GM23248 (cell line): ENCODE results near the gene PLCB4. TPM values are rescaled to one million over a fixed set of nuclear protein-coding genes. Genes with fewer than 3 reads are reported as not detected.

Experiments
- DNase-seq: peaks from one replicate; pipeline ENCODE4 v3.0.0-alpha.2; 2015
- H2AFZ ChIP-seq: fragments of 200-600 bp; sonication (generic); 2 replicates; pipeline ENCODE4 v1.6.1; 2016; ENCODE audit warnings: antibody characterized with exemption
- H3F3A ChIP-seq: fragments of 200-600 bp; sonication (generic); 2 replicates; pipeline ENCODE4 v1.6.1; 2016; ENCODE audit warnings: mild to moderate bottlenecking, antibody characterized with exemption, mixed run types; ENCODE audit not compliant: insufficient read depth
- H3K27ac ChIP-seq: fragments of 200-600 bp; sonication (generic); 2 replicates; pipeline ENCODE4 v1.5.1; 2016; ENCODE audit warnings: mild to moderate bottlenecking
- H3K27me3 ChIP-seq: fragments of 200-600 bp; sonication (generic); replicated peaks from 2 replicates; pipeline ENCODE4 v1.6.1; 2016; ENCODE audit warnings: mild to moderate bottlenecking; ENCODE audit not compliant: insufficient read depth
- H3K36me3 ChIP-seq: fragments of 200-600 bp; sonication (generic); 2 replicates; pipeline ENCODE4 v1.6.1; 2016; ENCODE audit warnings: low read depth, mild to moderate bottlenecking
- H3K4me1 ChIP-seq: fragments of 200-600 bp; sonication (generic); 2 replicates; pipeline ENCODE4 v1.6.1; 2016; ENCODE audit warnings: mild to moderate bottlenecking; ENCODE audit not compliant: insufficient read depth
- H3K4me2 ChIP-seq: fragments of 200-600 bp; sonication (generic); one replicate; pipeline ENCODE4 v1.6.1; 2016; ENCODE audit warnings: mild to moderate bottlenecking; ENCODE audit not compliant: unreplicated experiment
- H3K4me3 ChIP-seq: fragments of 200-600 bp; sonication (generic); 2 replicates; pipeline ENCODE4 v1.5.1; 2016; ENCODE audit warnings: mild to moderate bottlenecking
- H3K79me2 ChIP-seq: fragments of 200-600 bp; sonication (generic); 2 replicates; pipeline ENCODE4 v1.6.1; 2016; ENCODE audit warnings: mild to moderate bottlenecking; ENCODE audit not compliant: insufficient read depth
- H3K9ac ChIP-seq: fragments of 200-600 bp; sonication (generic); 2 replicates; pipeline ENCODE4 v1.6.1; 2016; ENCODE audit warnings: mild to moderate bottlenecking
- H3K9me2 ChIP-seq: fragments of 200-600 bp; sonication (generic); 2 replicates; pipeline ENCODE4 v1.6.1; 2016; ENCODE audit warnings: mixed run types, mild to moderate bottlenecking, moderate library complexity; ENCODE audit not compliant: insufficient read depth
- H3K9me3 ChIP-seq: fragments of 200-600 bp; sonication (generic); one replicate; pipeline ENCODE4 v1.6.1; 2017; ENCODE audit warnings: low read depth
- H4K20me1 ChIP-seq: fragments of 200-600 bp; sonication (generic); 2 replicates; pipeline ENCODE4 v1.6.0; 2016; ENCODE audit not compliant: insufficient read depth
- EZH2 ChIP-seq: fragments of 200-600 bp; sonication (generic); IDR thresholded peaks from 2 replicates; pipeline ENCODE4 v1.6.1; 2018; ENCODE audit warnings: antibody characterized with exemption, mild to moderate bottlenecking; ENCODE audit not compliant: insufficient read depth, poor library complexity, severe bottlenecking
- EZH2phosphoT487 ChIP-seq: fragments of 200-600 bp; sonication (generic); IDR thresholded peaks from 2 replicates; pipeline ENCODE4 v1.6.1; 2018; ENCODE audit warnings: antibody characterized with exemption, moderate library complexity, mild to moderate bottlenecking, low read depth; ENCODE audit not compliant: insufficient read depth
- WGBS, 2 experiments: methylation state at CpG; one replicate each; pipeline ENCODE4 v1.1.6; 2015 to 2017; ENCODE audit warnings: low lambda C conversion rate in 2 of 2, low coverage in 1 of 2; ENCODE audit errors: missing lambda C conversion rate in 2 of 2; 5-methylcytosine and 5-hydroxymethylcytosine counted together
- in situ Hi-C: fragments of 300-500 bp; cut with MboI; formaldehyde crosslinking; loops from 2 replicates; pipeline ENCODE4 v1.15.0; 2020
- polyA plus RNA-seq: library from polyadenylated mRNA; unstranded; fragments of >200 nt; fragmentation: Nextera tagmentation; extraction: Ambion mirVana; gene quantifications from 2 replicates; pipeline ENCODE4 v1.2.1, GENCODE V29; 2016
- total RNA-seq: library from RNA; depleted of rRNA; stranded (reverse); fragments of >200 nt; shearing (Covaris generic); gene quantifications from 2 replicates; pipeline ENCODE4 v1.2.3, GENCODE V29; 2014

PLCB4 gene
- total and polyA plus RNA-seq, 2 experiments from 2014 or later, result 5.0 to 9.5 TPM

DNA sequence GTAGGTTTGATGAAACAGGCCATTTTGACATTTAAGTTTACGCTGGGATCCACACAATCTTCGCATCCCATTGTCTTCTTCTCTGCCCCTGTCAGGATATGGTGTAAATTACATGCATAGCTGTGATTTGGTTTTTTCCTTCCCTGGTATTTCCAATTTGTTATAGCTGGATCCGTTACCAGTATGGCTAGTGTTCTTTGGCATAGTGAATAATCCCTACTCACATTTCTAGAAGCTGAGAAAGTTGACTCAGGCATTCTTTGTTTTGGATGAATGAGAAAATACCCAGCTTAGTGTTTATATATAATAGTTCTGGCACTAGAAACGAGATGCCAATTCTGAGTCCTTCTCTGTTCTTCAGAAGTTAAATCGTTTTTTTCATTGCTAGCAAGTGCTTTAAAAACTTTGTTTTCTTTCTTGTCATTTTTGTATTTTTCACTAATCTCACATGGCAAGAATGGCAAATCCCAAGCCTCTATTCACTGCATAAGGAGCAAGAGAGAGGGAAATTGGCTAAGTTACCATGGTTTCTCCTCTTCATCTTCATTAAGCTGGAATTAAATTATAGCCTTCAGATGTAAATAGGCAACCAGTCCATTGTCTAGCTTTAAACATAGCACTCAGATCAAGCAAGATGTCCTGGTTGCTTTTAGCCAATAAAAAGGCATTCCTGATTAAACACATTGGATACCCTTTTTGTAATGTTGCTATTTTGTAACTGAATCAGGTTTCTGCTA, 353.6 kb downstream of the PLCB4 start:
- no peaks in the 10 kb centered on the region for H3K79me2 ChIP-seq
- H3K4me2 ChIP-seq, result no peak overlapping the region
- no peak for DNase-seq
- no peak for TF ChIP-seq EZH2phosphoT487
- TF ChIP-seq EZH2, result no peak
- no peak overlapping the region for H3K27ac ChIP-seq
- peaks cover 4% of the 10 kb centered on the region; the same call in 1 of the 2 replicates for H3K27me3 ChIP-seq
- H3K9ac ChIP-seq, result no peak overlapping the region
- no peaks in the 10 kb centered on the region for H3K36me3 ChIP-seq
- WGBS, 2 experiments, result 87 to 89% methylated on average over 5 of the region's 5 CpGs
- 0 out of 2 replicates have a peak, but pooled peaks cover 6% of the 10 kb centered on the region for H3F3A ChIP-seq
- H3K4me1 ChIP-seq, result no peaks in the 10 kb centered on the region
- no peaks in the 10 kb centered on the region for H3K9me2 ChIP-seq
- in situ Hi-C loops, result loop anchor here (25.0 kb wide), 2 partner anchors 490 to 1015 kb away; partner anchors contain the start of genes MKKS and SLX4IP
- H3K9me3 ChIP-seq, result no peaks in the 10 kb centered on the region
- H2AFZ ChIP-seq, result no peak overlapping the region
- no peaks in the 10 kb centered on the region for H4K20me1 ChIP-seq
- H3K4me3 ChIP-seq, result no peak overlapping the region

DNA sequence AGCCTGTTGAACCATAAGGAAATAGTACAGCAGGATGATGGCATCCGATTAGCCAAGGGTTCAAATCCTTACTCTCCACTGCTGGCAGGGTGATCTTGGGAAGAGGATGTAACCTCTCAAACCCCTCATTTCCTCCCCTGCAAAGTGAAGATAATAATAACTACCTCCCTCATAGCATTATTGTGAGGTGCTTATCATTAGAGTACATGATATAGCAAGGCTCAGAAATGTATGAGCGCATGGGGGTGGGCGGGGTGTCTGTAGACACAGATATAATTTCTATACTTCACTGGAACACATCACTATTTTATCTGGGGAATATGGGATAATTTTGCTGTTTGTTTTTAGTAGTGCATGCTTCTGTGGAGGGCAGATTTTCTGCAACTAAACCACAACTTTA, 355.7 kb downstream of the PLCB4 start:
- H3K27ac ChIP-seq, result no peak overlapping the region
- no peak overlapping the region for H3K9ac ChIP-seq
- H3K27me3 ChIP-seq, result peaks cover 4% of the 10 kb centered on the region; the same call in 1 of the 2 replicates
- no peaks in the 10 kb centered on the region for H3K9me2 ChIP-seq
- no peaks in the 10 kb centered on the region for H3F3A ChIP-seq
- no peaks in the 10 kb centered on the region for H3K4me1 ChIP-seq
- H3K4me2 ChIP-seq, result no peak overlapping the region
- no peak for TF ChIP-seq EZH2
- TF ChIP-seq EZH2phosphoT487, result no peak
- in situ Hi-C loops, result loop anchor here (25.0 kb wide), 2 partner anchors 488 to 1013 kb away; partner anchors contain the start of genes MKKS and SLX4IP
- H4K20me1 ChIP-seq, result no peaks in the 10 kb centered on the region
- no peaks in the 10 kb centered on the region for H3K9me3 ChIP-seq
- H3K4me3 ChIP-seq, result no peak overlapping the region
- H2AFZ ChIP-seq, result no peak overlapping the region
- WGBS, 2 experiments, result 97% methylated on average over 3 of the region's 3 CpGs
- no peaks in the 10 kb centered on the region for H3K36me3 ChIP-seq
- DNase-seq, result no peak
- no peaks in the 10 kb centered on the region for H3K79me2 ChIP-seq

DNA sequence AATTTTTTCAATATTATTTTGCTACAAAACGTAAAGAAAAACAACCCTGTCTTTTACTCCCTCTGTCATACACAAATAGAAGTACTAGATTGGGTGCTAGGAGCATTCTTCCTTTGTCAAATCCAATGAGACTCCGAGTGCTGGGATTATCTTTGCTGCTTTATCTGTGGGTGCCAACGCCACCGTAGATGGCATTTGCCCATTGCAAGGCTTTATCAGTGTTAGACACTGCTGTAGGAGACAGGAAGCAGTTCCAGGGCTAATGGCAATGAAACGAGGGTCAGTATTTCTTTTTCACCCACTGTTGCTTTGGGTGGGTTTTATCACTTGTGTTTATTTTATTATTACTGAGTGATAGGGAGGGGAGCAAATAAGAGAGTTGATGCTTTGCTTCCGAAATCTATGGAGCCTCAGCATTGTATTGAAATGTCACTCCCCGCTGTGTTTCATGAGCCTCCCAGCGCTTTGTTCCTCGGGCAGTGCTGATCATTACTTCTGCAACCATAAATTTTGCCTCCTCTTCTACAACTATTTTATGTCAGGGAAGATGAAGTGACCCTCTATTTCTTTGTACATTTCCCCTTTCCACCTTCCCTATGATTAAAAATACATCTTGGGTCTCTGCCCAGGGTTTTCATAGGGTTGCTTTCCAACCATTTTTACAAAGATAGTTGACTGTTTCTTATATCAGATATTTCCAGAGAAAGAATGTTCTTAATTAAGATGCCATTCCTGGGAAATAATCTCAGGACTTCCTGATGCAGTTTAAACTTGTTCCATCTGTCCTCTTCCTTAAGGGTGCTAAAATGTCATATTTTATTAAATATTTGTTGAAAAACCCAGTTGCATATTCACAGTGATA, 358.8 kb downstream of the PLCB4 start:
- H3K4me2 ChIP-seq, result no peak overlapping the region
- WGBS, 2 experiments, result 69 to 79% methylated on average over 9 of the region's 9 CpGs
- no peaks in the 10 kb centered on the region for H4K20me1 ChIP-seq

DNA sequence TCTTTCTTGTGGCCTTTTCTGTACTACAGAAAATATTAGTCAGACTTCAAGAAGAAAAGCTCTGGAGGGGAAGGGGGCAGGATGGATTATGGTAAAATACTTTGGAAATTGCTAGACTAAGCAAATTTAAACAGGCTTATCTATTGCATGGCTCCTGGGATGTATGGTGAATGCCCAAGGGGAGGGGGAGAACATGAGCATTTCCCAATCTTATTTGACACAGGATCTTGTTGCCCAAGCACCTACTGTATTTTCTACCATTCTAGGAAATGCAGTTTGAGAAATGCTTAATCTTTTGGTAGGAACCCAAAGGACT, 359.4 kb downstream of the PLCB4 start:
- no peak for DNase-seq
- Histone ChIP-seq H3K79me2 (no peaks in the 10 kb centered on the region), H3K9me2 (no peaks in the 10 kb centered on the region), H3F3A (no peaks in the 10 kb centered on the region), H3K4me1 (no peaks in the 10 kb centered on the region), H3K36me3 (no peaks in the 10 kb centered on the region), H3K27ac (no peak overlapping the region), H3K9me3 (no peaks in the 10 kb centered on the region), H3K9ac (no peak overlapping the region), H2AFZ (no peak overlapping the region), H4K20me1 (no peaks in the 10 kb centered on the region), H3K4me3 (no peak overlapping the region), H3K4me2 (no peak overlapping the region), H3K27me3 (0 out of 2 replicates have a peak, but pooled peaks cover 4% of the 10 kb centered on the region)
- in situ Hi-C loops, result no loop called here
- TF ChIP-seq EZH2phosphoT487 (no peak), EZH2 (no peak)

More for the DNA sequence above, 358.8 kb downstream of the PLCB4 start:
- Histone ChIP-seq H2AFZ (no peak overlapping the region), H3K9ac (no peak overlapping the region), H3K4me3 (no peak overlapping the region), H3K27ac (no peak overlapping the region), H3K9me2 (no peaks in the 10 kb centered on the region), H3K79me2 (no peaks in the 10 kb centered on the region), H3K4me1 (no peaks in the 10 kb centered on the region), H3K36me3 (no peaks in the 10 kb centered on the region), H3K9me3 (no peaks in the 10 kb centered on the region), H3F3A (no peaks in the 10 kb centered on the region), H3K27me3 (0 out of 2 replicates have a peak, but pooled peaks cover 4% of the 10 kb centered on the region)
- TF ChIP-seq EZH2 (no peak), EZH2phosphoT487 (no peak)
- in situ Hi-C loops, result no loop called here
- DNase-seq, result no peak
